WI38 (cell line): ENCODE measurements around the gene SH3GL2.

Source experiments
- H3K4me3 ChIP-seq: 2 replicates; pipeline ENCODE4 v1.5.1; 2011; ENCODE audit warnings: low read depth, mild to moderate bottlenecking, control low read depth, low read length
- TF ChIP-seq, protein P1 (sequence below): IDR thresholded peaks from 2 replicates; pipeline ENCODE4 v1.5.1; 2012; ENCODE audit warnings: low read depth, mild to moderate bottlenecking, control low read depth, low read length

The SH3GL2 gene

GRCh38 chr9:17578911-17579793, at the start of gene SH3GL2:
SH3GL2 (plus strand) TSS chr9:17579066.
- H3K4me3 ChIP-seq, result peak within 1 kb of the TSS; percentile 34
- TF ChIP-seq, protein P1, sequence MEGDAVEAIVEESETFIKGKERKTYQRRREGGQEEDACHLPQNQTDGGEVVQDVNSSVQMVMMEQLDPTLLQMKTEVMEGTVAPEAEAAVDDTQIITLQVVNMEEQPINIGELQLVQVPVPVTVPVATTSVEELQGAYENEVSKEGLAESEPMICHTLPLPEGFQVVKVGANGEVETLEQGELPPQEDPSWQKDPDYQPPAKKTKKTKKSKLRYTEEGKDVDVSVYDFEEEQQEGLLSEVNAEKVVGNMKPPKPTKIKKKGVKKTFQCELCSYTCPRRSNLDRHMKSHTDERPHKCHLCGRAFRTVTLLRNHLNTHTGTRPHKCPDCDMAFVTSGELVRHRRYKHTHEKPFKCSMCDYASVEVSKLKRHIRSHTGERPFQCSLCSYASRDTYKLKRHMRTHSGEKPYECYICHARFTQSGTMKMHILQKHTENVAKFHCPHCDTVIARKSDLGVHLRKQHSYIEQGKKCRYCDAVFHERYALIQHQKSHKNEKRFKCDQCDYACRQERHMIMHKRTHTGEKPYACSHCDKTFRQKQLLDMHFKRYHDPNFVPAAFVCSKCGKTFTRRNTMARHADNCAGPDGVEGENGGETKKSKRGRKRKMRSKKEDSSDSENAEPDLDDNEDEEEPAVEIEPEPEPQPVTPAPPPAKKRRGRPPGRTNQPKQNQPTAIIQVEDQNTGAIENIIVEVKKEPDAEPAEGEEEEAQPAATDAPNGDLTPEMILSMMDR, result no peak

DNA sequence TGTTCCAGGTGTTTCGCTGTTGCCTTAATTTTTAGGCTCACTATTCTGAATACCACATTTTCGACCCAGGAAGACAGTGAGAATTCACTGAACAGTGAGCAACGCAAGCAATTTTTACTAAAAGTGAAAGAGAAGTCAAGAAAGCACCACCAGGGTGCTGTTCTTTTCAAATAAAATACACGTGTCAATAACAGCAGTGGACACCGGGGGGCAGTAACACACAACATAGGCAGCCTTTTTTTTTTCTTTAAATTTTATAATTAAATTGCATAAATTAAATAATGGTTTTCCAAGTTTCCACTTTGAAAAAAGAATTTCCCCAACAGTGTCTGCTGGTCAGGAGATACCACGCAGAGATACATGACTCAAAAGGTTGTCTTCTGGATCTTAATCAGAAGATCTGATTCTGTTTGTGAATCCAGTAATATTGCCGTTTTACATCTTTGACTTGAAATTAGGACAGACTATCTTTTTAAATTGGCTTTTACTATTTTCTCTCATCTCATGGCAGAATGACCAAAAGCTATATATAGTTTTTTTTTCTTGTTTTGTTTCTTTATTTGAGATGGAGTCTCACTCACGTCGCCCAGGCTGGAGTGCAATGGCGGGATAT, 47.1 kb upstream of the SH3GL2 start:
- H3K4me3 ChIP-seq, result peak overlapping the region; percentile 41
- TF ChIP-seq, protein P1, result peak; percentile 65

DNA sequence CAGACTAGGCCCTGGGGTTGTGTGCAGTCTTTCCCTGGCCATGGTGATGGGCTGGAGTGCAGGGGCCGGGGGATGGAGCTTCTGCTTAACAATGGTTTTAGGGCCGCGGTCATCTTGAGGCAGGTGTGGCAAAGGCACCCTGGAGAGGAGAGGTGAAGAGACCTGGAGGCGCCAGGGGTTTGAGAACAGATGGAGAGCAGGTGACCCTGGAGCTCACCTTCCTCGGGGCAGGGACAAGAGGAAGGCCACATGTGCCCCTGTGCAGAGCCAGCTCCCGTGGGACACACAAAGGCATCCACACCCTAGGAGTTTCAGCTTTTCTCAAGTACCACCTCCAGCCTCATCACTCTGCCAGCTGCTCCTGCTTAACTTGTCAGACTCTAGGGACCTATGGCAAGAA, 46.4 kb upstream of the SH3GL2 start:
- TF ChIP-seq, protein P1, result no peak
- H3K4me3 ChIP-seq, result no peak overlapping the region

DNA sequence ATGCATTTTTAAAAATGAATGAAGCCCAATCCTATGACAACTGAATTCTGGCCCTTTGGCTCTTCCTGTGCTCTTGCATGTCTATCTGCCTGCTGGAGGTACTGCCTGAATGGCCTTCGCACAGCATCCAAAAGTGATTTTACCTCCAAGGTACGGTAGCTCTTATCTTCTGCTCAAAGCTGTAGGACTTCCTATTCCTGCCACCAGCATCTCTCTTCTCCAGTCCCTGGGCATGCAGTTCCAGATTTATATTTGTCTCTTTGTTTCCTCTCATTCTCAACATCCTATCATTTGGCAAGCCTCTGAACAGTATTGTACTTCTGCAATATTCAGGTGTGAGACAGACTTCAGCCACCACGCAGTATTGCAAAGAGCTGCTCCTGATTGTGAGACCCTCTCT, 43.7 kb upstream of the SH3GL2 start:
- TF ChIP-seq, protein P1, result no peak
- H3K4me3 ChIP-seq, result no peak overlapping the region

DNA sequence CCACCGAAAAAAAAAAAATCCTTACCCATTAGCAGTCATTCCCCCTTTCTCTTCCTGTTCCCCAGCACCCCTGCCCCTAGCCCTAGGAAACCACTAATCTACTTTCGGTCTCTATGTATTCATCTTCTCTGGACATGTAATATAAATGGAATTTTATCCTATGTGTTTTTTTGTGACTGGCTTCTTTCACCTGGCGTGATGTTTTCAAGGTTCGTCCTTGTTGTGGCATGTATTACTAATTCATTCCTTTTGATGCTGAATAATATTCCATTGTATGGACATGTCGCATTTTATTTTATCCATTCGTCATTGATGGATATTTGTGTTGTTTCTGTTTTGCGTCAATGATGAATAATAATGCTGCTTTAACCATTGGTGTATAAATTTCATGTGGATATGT, 42.8 kb upstream of the SH3GL2 start:
- H3K4me3 ChIP-seq, result no peak overlapping the region
- TF ChIP-seq, protein P1, result no peak

DNA sequence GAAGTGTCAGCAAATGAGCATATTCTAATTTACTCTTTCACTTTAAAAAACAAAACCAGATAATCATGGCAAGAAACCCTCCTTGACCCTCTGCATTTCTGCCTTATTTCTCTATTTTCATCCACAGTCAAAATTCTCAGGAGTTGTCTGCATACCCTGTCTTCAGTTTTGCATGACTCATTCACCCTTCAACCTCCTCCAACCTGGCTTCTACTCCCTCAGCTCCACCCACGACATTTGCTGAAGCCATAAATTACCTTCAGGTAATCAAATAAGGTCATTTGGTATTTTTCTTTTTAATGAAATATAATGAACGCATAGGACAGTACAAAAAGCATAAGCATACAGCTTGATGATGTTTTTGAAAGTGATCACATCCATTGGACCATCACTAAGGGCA, 27.8 kb upstream of the SH3GL2 start:
- TF ChIP-seq, protein P1, result no peak
- H3K4me3 ChIP-seq, result no peak overlapping the region
